GM19239 (cell line): Measurements from ENCODE around the gene ANKRD13D.

Source experiments
- DNase-seq: peaks from one replicate; pipeline ENCODE4 v3.0.0; 2011; ENCODE audit warnings: low spot score; ENCODE audit not compliant: insufficient read length
- FAIRE-seq: peaks from 2 replicates; lab custom pipeline; 2011; peaks lifted over from hg19 to GRCh38; lab: Jason Lieb, UNC

Gene ANKRD13D

GRCh38 chr11:67349928-67350465 is 60.9 kb downstream of the ANKRD13D start:
- FAIRE-seq: no peak

GRCh38 chr11:67351275-67352005 is 62.3 kb downstream of the ANKRD13D start:
- DNase-seq (no peak), FAIRE-seq (peak; percentile 63)

More at GRCh38 chr11:67349928-67350465, 60.9 kb downstream of the ANKRD13D start:
- DNase-seq: no peak
